Lower lobe of right lung (tissue), 2 donors: ENCODE measurements around the gene PTPRD. TPM values are rescaled to one million over a fixed set of nuclear protein-coding genes. Genes with fewer than 3 reads are reported as not detected.

Source experiments
- ATAC-seq, 2 donors: fragments of 200-7000 bp; cut with Tn5 transposase; one replicate each; pipeline ENCODE4 v1.9.1; 2020 to 2022; ENCODE audit warnings: mild to moderate bottlenecking in 2 of 2, moderate library complexity in 2 of 2
- DNase-seq: peaks from one replicate; pipeline ENCODE4 v3.0.0-alpha.2; 2020
- H3K27ac ChIP-seq: fragments of 200-600 bp; one replicate; pipeline ENCODE4 v1.8.0; 2022
- H3K27me3 ChIP-seq: fragments of 200-600 bp; one replicate; pipeline ENCODE4 v1.8.0; 2022; ENCODE audit warnings: low read depth
- H3K36me3 ChIP-seq: fragments of 200-600 bp; one replicate; pipeline ENCODE4 v1.8.0; 2022; ENCODE audit warnings: mild to moderate bottlenecking
- H3K4me1 ChIP-seq: fragments of 200-600 bp; one replicate; pipeline ENCODE4 v1.8.0; 2022
- H3K4me3 ChIP-seq: fragments of 200-600 bp; one replicate; pipeline ENCODE4 v1.8.0; 2022; ENCODE audit warnings: mild to moderate bottlenecking
- H3K9me3 ChIP-seq: fragments of 200-600 bp; one replicate; pipeline ENCODE4 v1.8.0; 2022
- CTCF ChIP-seq: fragments of 200-600 bp; IDR thresholded peaks from one replicate; pipeline ENCODE4 v1.8.0; 2022; ENCODE audit warnings: antibody characterized with exemption, mild to moderate bottlenecking
- intact Hi-C: fragments of 100-400 bp; cut with DNase I; formaldehyde crosslinking; loops from one replicate; pipeline ENCODE4 v1.11.0; 2022
- total RNA-seq: library from RNA; stranded (reverse); fragmentation: NEBNext Ultra II Directional; extraction: Animal tissue kit (Norgen Biotek cat#: 25700); gene quantifications from one replicate; pipeline ENCODE4 v1.2.1, GENCODE V29; 2021
- donor health status: DM: no; HTN: yes; CAD: no; lungs with severe emphysema.

The PTPRD gene
- total RNA-seq, 1 donor from 2014 or later = 17.2 TPM

DNA sequence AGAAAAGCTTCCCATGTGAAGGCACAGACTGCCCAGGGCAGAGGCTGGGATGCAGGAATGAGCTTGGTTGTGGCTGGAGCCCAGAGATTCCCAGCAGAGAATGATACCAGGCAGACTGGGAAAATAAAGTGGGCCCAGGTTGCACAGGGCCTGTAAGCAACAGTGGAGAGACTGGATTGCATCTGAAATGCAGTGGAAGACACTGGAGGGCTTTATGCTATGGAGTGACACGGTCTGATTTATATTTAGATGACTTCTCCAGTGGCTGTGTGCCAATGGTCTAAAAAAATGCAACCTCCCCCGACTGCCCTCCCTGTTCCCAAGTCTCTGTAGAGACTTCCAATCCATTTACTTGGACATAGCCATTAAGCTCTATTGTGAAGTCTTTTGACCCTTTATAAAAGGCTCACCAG, 1862.2 kb downstream of the PTPRD start:
- no peaks in the 10 kb centered on the region for H3K4me1 ChIP-seq
- H3K9me3 ChIP-seq = no peaks in the 10 kb centered on the region
- intact Hi-C loops = no loop called here
- H3K27ac ChIP-seq = no peak overlapping the region
- no peaks in the 10 kb centered on the region for H3K27me3 ChIP-seq
- ATAC-seq (no peak), DNase-seq (no peak)
- TF ChIP-seq CTCF = no peak
- H3K4me3 ChIP-seq = no peak overlapping the region
- H3K36me3 ChIP-seq = no peaks in the 10 kb centered on the region

- Histone ChIP-seq H3K36me3 (no peaks in the 10 kb centered on the region), H3K4me1 (no peaks in the 10 kb centered on the region), H3K9me3 (no peaks in the 10 kb centered on the region), H3K4me3 (no peak overlapping the region), H3K27ac (no peak overlapping the region), H3K27me3 (no peaks in the 10 kb centered on the region)
- intact Hi-C loops = no loop called here
- DNase-seq (no peak), ATAC-seq (no peak)
- TF ChIP-seq CTCF = no peak
Measured at GRCh38 chr9:8745347-8745746, 1867.5 kb downstream of the PTPRD start.

- no peak for DNase-seq
- TF ChIP-seq CTCF = no peak
- no peak for ATAC-seq
- intact Hi-C loops = no loop called here
- no peaks in the 10 kb centered on the region for H3K36me3 ChIP-seq
- no peak overlapping the region for H3K27ac ChIP-seq
- H3K27me3 ChIP-seq = no peaks in the 10 kb centered on the region
- H3K4me1 ChIP-seq = peaks cover 2% of the 10 kb centered on the region
- H3K4me3 ChIP-seq = no peak overlapping the region
- no peaks in the 10 kb centered on the region for H3K9me3 ChIP-seq
Measured at GRCh38 chr9:8738945-8739344, 1873.9 kb downstream of the PTPRD start.

DNA sequence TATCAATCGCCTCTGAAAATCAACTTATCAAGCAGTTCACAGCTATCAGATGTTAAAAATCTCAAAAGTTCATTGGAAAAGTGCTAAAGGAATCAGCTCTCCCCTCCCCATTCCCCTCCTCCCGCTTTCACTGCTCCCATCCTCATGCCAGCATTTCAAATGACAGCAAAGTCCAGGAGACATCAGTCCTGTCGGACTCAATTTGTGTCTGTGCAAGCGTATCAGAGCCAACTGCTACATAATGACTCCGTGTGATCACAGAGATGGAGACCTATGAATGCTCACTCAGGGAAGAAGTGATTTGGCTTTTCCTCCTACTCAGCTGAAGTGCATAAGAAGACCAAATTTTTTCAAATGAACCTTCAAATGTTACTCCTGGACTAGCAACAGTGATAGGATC, 1876.0 kb downstream of the PTPRD start:
- Histone ChIP-seq H3K27me3 (no peaks in the 10 kb centered on the region), H3K36me3 (no peaks in the 10 kb centered on the region), H3K4me1 (peaks cover 14% of the 10 kb centered on the region), H3K9me3 (no peaks in the 10 kb centered on the region), H3K4me3 (no peak overlapping the region), H3K27ac (no peak overlapping the region)
- ATAC-seq (no peak), DNase-seq (no peak)
- TF ChIP-seq CTCF = no peak
- intact Hi-C loops = no loop called here

- intact Hi-C loops = no loop called here
- Histone ChIP-seq H3K9me3 (no peaks in the 10 kb centered on the region), H3K4me3 (no peak overlapping the region), H3K4me1 (peaks cover 14% of the 10 kb centered on the region), H3K27ac (no peak overlapping the region), H3K36me3 (no peaks in the 10 kb centered on the region), H3K27me3 (no peaks in the 10 kb centered on the region)
- no peak for ATAC-seq
- no peak for TF ChIP-seq CTCF
- DNase-seq = no peak
Measured at GRCh38 chr9:8734760-8735159, 1878.0 kb downstream of the PTPRD start.
